ENCODE measurements around the gene AGXT2.

AGXT2 gene

DNA sequence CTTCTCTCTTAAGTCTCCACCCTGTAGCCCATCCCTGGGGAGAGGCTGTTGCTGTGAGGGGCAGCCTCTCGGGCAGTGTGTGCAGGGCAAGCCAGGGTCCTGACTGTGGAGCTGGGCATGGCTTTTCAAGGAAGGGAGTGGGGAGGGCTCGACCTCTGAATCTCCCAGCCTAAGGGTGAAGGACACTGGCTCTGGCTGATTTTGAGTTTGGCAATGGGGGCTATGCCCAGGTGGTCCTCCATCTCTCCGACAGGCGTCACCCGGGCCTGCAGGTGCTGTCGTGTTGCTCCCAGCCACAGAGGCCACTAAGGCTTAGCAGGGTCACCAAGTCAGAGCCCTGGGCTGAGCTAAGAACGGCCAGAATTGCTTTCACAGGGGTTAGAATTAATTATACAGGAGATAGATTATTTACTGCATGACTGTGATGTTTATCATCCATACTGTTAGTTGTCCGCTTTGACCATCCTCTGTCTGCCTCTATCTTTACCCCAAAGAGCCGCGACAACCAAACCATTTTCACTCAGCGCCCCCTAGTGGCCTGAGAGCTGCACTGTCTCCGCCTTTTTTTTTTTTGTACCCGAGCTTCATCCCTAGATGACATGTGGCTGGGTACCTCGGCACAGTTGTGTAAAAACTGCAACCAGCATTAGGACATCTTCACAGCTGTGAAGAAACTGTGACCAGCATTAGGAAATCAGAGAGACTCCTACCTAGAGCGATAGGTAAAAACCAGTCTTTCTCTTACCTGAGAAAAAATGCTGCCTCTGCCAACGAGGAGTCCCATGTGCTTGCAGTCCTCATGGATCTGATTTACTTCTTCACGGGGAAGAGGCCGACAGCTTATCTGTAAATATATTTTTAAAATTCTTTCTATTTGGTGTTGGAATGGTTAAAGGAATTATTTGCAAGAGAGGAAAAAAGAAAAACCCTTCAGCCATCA, 44.5 kb downstream of the AGXT2 start:
- no peak overlapping the region for H3K4me3 Mint-ChIP-seq
- TF ChIP-seq, protein P1, sequence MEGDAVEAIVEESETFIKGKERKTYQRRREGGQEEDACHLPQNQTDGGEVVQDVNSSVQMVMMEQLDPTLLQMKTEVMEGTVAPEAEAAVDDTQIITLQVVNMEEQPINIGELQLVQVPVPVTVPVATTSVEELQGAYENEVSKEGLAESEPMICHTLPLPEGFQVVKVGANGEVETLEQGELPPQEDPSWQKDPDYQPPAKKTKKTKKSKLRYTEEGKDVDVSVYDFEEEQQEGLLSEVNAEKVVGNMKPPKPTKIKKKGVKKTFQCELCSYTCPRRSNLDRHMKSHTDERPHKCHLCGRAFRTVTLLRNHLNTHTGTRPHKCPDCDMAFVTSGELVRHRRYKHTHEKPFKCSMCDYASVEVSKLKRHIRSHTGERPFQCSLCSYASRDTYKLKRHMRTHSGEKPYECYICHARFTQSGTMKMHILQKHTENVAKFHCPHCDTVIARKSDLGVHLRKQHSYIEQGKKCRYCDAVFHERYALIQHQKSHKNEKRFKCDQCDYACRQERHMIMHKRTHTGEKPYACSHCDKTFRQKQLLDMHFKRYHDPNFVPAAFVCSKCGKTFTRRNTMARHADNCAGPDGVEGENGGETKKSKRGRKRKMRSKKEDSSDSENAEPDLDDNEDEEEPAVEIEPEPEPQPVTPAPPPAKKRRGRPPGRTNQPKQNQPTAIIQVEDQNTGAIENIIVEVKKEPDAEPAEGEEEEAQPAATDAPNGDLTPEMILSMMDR (IDR thresholded peaks at IDR 0.05; ENCODE audit: unreplicated experiment in 3 of 3) = peak; percentile 76 to 85 (median 76)
- no peaks in the 10 kb centered on the region for H3K4me1 Mint-ChIP-seq
- H3K27me3 Mint-ChIP-seq (ENCODE audit: low read depth) = peaks cover 17% of the 10 kb centered on the region
- H3K9me3 Mint-ChIP-seq = peaks cover 2% of the 10 kb centered on the region
- no peaks in the 10 kb centered on the region for H3K36me3 Mint-ChIP-seq (ENCODE audit: low read depth)
- H3K27ac Mint-ChIP-seq = no peak overlapping the region

DNA sequence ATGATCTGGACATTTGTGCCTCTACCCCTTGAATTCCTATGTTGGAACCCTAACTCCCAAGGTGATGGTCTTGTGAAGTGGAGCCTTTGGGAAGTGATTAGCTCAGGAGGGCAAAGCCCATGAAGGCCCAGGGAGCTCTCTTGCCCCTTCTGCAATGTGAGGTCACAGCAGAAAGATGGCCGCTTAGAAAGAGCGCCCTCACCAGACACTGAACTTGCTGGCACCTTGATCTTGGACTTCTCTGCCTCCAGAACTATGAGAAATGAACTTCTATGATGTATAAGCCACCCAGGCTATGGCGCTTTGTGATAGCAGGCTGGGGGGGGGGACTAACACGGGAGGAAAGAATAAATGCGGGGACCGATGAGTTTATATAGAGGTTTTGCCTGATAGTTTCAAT, 45.3 kb downstream of the AGXT2 start:
- no peaks in the 10 kb centered on the region for H3K4me1 Mint-ChIP-seq
- no peak overlapping the region for H3K27ac Mint-ChIP-seq
- H3K27me3 Mint-ChIP-seq (ENCODE audit: low read depth) = peaks cover 17% of the 10 kb centered on the region
- no peaks in the 10 kb centered on the region for H3K9me3 Mint-ChIP-seq
- TF ChIP-seq, protein P1 (IDR thresholded peaks at IDR 0.05; ENCODE audit: unreplicated experiment in 3 of 3) = no peak
- no peak overlapping the region for H3K4me3 Mint-ChIP-seq
- H3K36me3 Mint-ChIP-seq (ENCODE audit: low read depth) = no peaks in the 10 kb centered on the region

DNA sequence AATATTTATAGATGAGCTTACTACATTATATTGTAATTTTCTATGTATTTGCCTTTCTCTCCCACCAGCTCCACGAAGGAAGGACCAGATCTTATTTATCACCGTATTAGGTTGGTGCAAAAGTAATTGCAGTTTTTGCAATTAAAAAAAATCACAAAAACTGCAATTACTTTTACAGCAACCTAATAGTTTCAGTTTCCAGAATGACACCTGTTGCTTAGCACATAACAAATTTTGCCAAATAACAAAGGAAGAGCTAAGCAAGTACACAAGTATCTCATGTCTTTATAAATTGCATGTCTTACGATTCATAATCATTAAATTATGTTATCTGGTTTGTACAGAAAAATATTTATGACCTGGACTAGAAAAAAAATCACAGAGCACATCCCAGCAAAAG, 45.9 kb downstream of the AGXT2 start:
- Mint-ChIP-seq H3K27ac (no peak overlapping the region), H3K4me1 (no peaks in the 10 kb centered on the region), H3K27me3 (ENCODE audit: low read depth) (peaks cover 17% of the 10 kb centered on the region), H3K9me3 (no peaks in the 10 kb centered on the region), H3K4me3 (no peak overlapping the region), H3K36me3 (ENCODE audit: low read depth) (no peaks in the 10 kb centered on the region)
- TF ChIP-seq, protein P1 (IDR thresholded peaks at IDR 0.05; ENCODE audit: unreplicated experiment in 3 of 3) = no peak

DNA sequence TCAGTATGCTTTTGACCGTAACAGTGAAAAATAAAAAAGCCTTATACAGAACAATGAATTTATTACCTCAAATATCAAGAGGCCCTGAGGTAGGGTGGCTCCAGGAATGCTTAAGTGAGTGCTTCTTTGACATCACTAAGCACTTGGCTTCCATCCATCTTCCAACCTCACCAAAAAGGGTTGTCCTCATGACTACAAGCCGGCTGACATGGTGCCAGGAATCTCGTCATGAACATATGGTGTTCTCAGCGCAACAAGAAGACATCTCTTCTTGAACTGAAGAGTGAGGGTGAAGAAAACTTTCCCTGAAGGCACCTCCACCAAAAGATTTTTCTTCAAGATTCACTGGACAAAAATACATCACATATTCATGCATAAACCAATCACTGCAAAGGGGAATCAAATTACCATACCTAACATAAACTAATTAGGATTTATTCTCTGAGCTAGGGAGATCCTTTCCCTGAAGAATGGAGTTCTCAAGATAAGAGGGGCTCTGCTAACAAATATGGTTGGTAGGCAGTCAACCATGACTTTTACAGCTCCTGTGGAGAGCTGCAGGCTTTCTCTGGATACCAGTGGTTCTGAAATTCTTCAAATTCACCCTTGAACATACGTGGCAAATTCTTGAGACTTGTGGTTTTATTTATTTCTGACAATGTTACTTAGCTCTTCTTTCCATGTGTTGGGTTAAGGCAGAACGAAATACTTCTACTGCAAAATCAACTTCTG, 49.5 kb downstream of the AGXT2 start:
- no peaks in the 10 kb centered on the region for H3K36me3 Mint-ChIP-seq (ENCODE audit: low read depth)
- no peak overlapping the region for H3K4me3 Mint-ChIP-seq
- H3K27ac Mint-ChIP-seq = peak overlapping the region in 2 of 3 experiments; percentile 22 to 40
- peaks cover 6% of the 10 kb centered on the region for H3K9me3 Mint-ChIP-seq
- TF ChIP-seq, protein P1 (IDR thresholded peaks at IDR 0.05; ENCODE audit: unreplicated experiment in 3 of 3) = no peak
- no peaks in the 10 kb centered on the region for H3K4me1 Mint-ChIP-seq
- H3K27me3 Mint-ChIP-seq (ENCODE audit: low read depth) = peaks cover 5% of the 10 kb centered on the region

DNA sequence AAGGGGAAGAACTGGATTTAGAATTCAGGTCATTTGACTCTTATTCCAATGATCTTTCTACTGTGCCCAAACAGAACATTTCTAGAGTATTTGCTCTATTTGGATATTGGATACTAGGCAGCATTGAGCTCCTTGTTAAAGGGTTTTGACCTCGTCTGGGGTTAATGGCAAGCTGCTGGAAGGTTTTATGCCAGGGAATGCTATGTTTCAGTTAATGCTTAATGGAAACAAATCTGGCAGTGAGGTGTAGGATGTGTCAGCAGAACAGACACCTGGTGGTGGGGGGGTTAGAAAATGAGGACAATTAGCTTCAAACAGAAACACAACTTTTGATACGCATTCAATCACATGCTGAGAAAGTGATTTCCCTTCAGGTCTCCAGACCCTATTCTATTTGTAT, 51.5 kb downstream of the AGXT2 start:
- TF ChIP-seq, protein P1 (IDR thresholded peaks at IDR 0.05; ENCODE audit: unreplicated experiment in 3 of 3) = no peak
- H3K4me1 Mint-ChIP-seq = no peaks in the 10 kb centered on the region
- H3K4me3 Mint-ChIP-seq = no peak overlapping the region
- H3K27ac Mint-ChIP-seq = peak overlapping the region in 1 of 3 experiments; percentile 70
- H3K27me3 Mint-ChIP-seq (ENCODE audit: low read depth) = no peaks in the 10 kb centered on the region
- H3K9me3 Mint-ChIP-seq = peaks cover 15% of the 10 kb centered on the region
- H3K36me3 Mint-ChIP-seq (ENCODE audit: low read depth) = no peaks in the 10 kb centered on the region
